H1 (cell line): ENCODE data around the gene DLL3.

Experiments
- CHD1 ChIP-seq: IDR thresholded peaks from 2 replicates; pipeline ENCODE4 v1.6.1; 2012; ENCODE audit warnings: low read depth, low read length, improper control_type of control experiment
- CTBP2 ChIP-seq: IDR thresholded peaks from 2 replicates; pipeline ENCODE4 v1.7.0; 2011; ENCODE audit warnings: borderline replicate concordance, mild to moderate bottlenecking, moderate library complexity, mixed read lengths, low read length; ENCODE audit not compliant: insufficient read depth, insufficient read length
- EP300 ChIP-seq, 2 experiments: IDR thresholded peaks; 1 replicate in 1 of 2; 2 replicates in 1 of 2; pipeline ENCODE4 v1.6.1; 2011 to 2012; ENCODE audit warnings: low read depth in 2 of 2, low read length in 2 of 2, mild to moderate bottlenecking in 2 of 2, borderline replicate concordance in 1 of 2, inconsistent platforms in 1 of 2, moderate library complexity in 1 of 2
- EZH2 ChIP-seq: fragments of 200-600 bp; sonication (generic); IDR thresholded peaks from 2 replicates; pipeline ENCODE4 v1.7.1; 2012; ENCODE audit warnings: low read depth, mild to moderate bottlenecking, moderate library complexity, low read length, inconsistent platforms; ENCODE audit not compliant: severe bottlenecking
- POLR2A ChIP-seq, 2 experiments: IDR thresholded peaks; 1 replicate in 1 of 2; 2 replicates in 1 of 2; pipeline ENCODE4 v1.6.1; 2011; ENCODE audit warnings: low read depth in 2 of 2, low read length in 2 of 2, mild to moderate bottlenecking in 2 of 2; ENCODE audit errors: control extremely low read depth in 1 of 2
- TAF1 ChIP-seq: IDR thresholded peaks from 2 replicates; pipeline ENCODE4 v1.6.1; 2011; ENCODE audit warnings: mild to moderate bottlenecking, low read depth, low read length
- TCF12 ChIP-seq: IDR thresholded peaks from 2 replicates; pipeline ENCODE4 v1.6.1; 2011; ENCODE audit warnings: low read depth, mild to moderate bottlenecking, low read length
- ZNF274 ChIP-seq: IDR thresholded peaks from 2 replicates; pipeline ENCODE4 v1.7.0; 2012; ENCODE audit warnings: low read length, borderline replicate concordance; ENCODE audit errors: extremely low read depth
- TF ChIP-seq, protein P1 (sequence below): IDR thresholded peaks from 2 replicates; pipeline ENCODE4 v1.6.1; 2012; ENCODE audit warnings: inconsistent platforms
- TF ChIP-seq, protein P2 (sequence below): IDR thresholded peaks from 2 replicates; pipeline ENCODE4 v1.6.1; 2012; ENCODE audit warnings: low read length, inconsistent platforms
- TF ChIP-seq, protein P3 (sequence below), 3 experiments: IDR thresholded peaks; 1 replicate in 2 of 3; 2 replicates in 1 of 3; pipeline versions ENCODE4 v1.5.1 to v1.6.1; 2011; ENCODE audit warnings: low read length in 3 of 3, mild to moderate bottlenecking in 3 of 3, inconsistent platforms in 2 of 3, low read depth in 1 of 3, moderate library complexity in 1 of 3; ENCODE audit not compliant: insufficient read depth in 1 of 3; ENCODE audit errors: control extremely low read depth in 1 of 3

DNA sequence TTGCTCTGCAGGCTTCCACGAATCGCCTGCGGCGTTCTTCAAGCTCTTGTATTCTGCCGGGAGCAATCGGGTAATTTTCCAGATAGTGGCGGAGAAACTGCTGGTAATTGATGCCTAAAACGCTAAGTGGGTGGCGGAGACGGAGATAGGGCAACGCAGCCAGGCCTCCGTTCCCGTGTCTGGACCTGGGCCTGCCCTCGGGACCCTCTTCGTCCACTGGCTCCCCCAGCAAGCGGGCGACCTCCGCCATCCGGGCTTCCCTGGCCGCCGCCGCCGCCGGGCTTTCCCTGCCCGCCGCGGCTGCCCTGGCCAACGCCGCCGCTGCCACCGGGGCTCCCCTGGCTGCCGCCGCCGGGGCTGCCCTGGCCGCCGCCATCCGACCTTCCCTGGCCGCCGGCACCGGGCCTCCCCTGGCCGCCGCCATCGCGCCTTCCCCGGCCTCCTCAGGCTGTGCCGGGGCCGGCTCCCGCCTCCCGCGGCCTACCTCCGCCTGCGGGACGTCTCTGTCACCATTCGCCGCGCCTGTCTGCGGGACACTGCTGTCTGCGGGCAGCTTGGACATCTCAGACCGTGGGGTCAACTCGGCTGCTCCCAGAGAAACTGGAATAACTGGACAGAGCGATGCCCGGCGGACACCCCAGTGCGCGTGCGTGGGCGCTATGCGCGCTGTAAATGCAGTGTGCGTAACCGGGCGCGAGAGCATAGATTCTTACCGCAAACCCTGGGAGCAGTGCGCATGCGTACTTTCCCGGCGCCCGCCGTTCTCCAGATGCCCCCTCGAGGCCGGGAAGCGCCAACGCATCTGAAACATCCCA lies 41.0 kb downstream of the DLL3 start, which contains the start of gene EID2:
- TF ChIP-seq EP300 (IDR thresholded peaks at IDR 0.05; ENCODE audit: borderline replicate concordance in 1 of 2, low read depth in 2 of 2, low read length in 2 of 2): no peak
- peak; percentile 79 for TF ChIP-seq TAF1
- TF ChIP-seq, protein P1, sequence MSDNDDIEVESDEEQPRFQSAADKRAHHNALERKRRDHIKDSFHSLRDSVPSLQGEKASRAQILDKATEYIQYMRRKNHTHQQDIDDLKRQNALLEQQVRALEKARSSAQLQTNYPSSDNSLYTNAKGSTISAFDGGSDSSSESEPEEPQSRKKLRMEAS: peak; percentile 75
- TF ChIP-seq, protein P2, sequence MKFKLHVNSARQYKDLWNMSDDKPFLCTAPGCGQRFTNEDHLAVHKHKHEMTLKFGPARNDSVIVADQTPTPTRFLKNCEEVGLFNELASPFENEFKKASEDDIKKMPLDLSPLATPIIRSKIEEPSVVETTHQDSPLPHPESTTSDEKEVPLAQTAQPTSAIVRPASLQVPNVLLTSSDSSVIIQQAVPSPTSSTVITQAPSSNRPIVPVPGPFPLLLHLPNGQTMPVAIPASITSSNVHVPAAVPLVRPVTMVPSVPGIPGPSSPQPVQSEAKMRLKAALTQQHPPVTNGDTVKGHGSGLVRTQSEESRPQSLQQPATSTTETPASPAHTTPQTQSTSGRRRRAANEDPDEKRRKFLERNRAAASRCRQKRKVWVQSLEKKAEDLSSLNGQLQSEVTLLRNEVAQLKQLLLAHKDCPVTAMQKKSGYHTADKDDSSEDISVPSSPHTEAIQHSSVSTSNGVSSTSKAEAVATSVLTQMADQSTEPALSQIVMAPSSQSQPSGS: no peak
- TF ChIP-seq, protein P3, sequence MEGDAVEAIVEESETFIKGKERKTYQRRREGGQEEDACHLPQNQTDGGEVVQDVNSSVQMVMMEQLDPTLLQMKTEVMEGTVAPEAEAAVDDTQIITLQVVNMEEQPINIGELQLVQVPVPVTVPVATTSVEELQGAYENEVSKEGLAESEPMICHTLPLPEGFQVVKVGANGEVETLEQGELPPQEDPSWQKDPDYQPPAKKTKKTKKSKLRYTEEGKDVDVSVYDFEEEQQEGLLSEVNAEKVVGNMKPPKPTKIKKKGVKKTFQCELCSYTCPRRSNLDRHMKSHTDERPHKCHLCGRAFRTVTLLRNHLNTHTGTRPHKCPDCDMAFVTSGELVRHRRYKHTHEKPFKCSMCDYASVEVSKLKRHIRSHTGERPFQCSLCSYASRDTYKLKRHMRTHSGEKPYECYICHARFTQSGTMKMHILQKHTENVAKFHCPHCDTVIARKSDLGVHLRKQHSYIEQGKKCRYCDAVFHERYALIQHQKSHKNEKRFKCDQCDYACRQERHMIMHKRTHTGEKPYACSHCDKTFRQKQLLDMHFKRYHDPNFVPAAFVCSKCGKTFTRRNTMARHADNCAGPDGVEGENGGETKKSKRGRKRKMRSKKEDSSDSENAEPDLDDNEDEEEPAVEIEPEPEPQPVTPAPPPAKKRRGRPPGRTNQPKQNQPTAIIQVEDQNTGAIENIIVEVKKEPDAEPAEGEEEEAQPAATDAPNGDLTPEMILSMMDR (IDR thresholded peaks at IDR 0.05; ENCODE audit: control extremely low read depth in 1 of 3, insufficient read depth in 1 of 3, low read depth in 1 of 3, low read length in 3 of 3): peak; percentile 66 to 85 (median 74)
- no peak for TF ChIP-seq EZH2
- TF ChIP-seq CTBP2: no peak
- TF ChIP-seq TCF12: no peak
- TF ChIP-seq ZNF274: no peak
- TF ChIP-seq CHD1: no peak
- TF ChIP-seq POLR2A (IDR thresholded peaks at IDR 0.05; ENCODE audit: control extremely low read depth in 1 of 2, low read depth in 2 of 2, low read length in 2 of 2): peak in 1 of 2 experiments; percentile 83; a peak in 2 of 3 replicates
